ENCODE measurements around the gene HNMT.
"Not testable (repeated sequence)": the region's sequence is repeated elsewhere in the genome, so short reads cannot be mapped to it uniquely, and the experiment has no call there.

Gene HNMT

GRCh38 chr2:138016351-138017087 is 52.2 kb downstream of the HNMT start:
- DNase-seq = no peak

DNA sequence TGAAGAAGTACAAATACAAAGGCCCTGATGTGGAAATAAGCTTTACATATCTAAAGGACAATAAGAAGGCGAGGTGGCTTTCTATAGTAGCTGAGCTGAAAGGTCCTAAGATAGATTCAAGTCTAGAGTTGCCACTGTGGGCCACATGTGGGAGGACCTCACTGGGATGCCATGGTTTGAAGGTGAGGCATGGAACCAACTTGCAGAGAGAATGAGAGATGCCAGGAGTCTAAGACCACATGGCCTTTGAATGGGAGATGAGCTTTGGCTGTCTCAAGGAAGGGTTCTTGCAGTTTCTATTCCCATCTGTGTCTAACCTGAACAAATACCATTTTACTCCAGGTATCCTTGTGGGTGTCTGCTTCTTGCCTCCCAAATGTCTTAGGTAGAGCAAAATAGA is 53.6 kb downstream of the HNMT start:
- no peak for DNase-seq

GRCh38 chr2:138018866-138019688 is 54.8 kb downstream of the HNMT start:
- DNase-seq = no peak

DNA sequence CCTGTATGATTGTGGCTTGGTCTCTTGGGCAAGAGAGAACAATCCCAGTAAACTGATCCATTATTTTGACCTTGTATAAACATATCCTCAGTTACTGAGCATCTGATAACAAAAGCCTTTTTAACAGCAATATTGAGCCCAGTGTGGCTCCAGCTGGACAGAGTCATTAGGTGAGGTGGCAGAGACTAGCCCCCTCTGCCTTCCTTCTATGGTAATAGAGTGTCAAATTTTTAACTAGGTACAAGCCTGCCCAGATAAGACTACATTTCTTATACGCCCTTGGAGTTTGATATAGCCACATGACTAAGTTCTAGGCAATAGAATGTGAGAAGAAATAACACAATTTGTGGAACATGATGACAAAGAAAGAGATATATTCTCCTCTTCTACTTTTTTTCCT is 56.2 kb downstream of the HNMT start:
- no peak for DNase-seq

DNA sequence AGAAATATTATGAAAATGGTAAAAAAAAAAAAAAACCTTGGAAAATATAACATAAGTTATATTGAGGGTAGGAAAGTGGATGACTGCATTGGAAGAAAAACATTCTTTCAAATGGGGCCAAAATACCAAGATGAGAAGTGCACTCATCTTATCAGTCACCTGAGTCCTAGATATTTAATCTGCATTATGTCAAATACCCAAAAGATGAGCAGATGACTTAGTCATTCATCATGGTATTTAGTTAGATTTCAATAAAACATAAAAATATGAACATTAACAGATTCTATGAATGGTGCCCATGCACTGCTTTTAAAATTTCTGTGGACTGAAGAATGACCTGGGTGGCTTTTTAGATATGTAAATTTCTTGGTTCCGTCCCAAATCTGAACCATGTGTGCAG is 56.9 kb downstream of the HNMT start:
- no peak for DNase-seq

DNA sequence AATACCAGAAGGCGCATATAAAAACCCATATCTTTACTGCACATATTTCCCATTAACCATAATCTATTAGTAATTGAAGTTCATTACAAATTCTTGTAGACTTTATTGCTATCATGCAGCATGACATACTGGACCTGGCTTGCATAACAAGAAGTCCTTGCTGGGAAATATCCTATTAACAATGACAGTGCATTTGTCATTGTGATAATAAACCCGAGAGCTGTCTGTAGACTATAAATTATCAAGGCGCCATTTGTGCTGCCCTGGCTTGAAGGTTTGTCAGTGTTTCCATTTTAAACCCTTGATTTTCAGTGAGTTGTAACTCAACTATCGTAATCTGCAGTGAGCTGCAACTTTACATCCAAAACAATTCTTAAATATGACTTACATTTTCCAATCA is 59.0 kb downstream of the HNMT start:
- no peak for DNase-seq

DNA sequence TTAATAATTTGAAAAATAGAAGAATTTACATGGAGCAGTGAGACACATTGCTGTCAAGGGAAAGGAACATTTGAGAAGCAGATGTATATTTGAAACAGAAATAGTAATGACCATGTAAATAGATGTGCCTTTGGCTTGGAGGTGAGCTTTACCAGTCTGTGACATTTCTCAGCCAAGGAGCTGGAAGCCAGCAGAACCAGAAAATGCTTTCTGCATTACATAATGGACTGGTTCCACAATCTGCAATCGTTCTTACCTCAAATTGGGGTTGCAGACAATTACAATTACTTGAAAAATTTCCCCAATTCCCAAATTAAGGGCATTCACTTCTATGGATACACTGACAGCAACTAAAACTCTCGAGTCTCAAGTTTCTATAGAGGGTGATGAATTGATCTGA is 59.7 kb downstream of the HNMT start:
- no peak for DNase-seq

DNA sequence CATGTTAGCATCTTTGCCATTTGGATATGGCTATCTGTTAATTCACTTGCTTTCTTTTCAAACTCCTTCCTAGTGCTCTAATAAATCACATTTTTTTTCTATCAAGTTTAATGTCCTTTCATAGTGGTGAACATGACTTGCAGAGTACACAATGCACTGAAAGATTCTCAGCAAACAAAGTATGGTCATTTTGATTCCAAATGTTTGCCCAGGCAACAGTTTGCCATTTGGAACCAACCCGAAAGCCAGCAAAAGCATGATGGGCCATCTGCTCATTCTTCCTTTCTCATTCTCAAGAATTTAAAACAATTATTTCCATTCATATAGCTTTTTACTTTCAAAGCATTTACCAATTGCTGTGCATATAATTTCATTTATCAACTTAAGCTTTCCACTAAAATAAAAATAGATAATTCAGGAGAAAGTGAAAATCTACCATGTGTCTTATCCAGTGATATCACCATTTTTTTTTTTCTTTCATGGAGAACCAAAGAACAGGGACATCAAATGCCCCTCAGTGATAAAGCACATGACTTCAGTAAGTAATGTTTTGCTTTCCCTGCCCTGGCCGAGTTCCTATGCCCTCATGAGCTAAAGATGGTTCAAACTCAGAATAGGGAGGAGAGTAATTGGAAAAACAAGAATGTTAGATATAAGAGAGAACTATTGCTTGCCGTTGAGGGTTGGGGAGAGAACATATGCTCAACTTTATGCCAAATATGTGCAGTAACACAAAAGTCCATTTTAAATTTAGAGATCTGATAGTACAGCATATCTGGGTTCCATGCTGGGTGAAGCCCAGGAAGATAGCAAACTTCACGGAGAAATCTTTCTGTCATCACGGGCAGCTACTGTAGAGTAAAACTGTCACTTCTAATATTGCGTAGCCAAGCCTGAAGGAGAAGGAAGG is 62.1 kb downstream of the HNMT start:
- DNase-seq = no peak

DNA sequence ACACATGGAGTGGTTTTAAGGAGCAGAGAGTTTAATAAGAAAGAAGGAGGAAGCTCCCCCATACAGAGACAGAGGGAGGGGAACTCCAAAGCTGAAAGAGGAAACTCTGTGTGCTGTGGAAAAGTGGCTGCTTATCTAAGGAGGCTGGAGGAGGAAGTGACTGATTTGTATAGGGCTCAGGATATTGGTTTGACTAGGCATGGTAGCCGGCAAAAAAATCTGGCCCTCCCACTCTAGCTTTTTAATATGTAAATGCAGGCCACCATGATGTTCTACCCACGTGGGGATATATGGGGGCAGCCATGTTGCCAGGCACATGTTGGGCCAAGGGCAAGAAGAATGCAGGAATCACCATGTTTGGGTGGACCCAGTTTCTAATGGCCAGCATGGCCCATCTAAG is 64.3 kb downstream of the HNMT start:
- DNase-seq = peak; percentile 5

GRCh38 chr2:138029276-138029675 is 65.0 kb downstream of the HNMT start:
- no peak for DNase-seq

GRCh38 chr2:138030459-138030858 is 66.2 kb downstream of the HNMT start:
- no peak for DNase-seq

GRCh38 chr2:138032334-138032733 is 68.1 kb downstream of the HNMT start:
- no peak for DNase-seq

DNA sequence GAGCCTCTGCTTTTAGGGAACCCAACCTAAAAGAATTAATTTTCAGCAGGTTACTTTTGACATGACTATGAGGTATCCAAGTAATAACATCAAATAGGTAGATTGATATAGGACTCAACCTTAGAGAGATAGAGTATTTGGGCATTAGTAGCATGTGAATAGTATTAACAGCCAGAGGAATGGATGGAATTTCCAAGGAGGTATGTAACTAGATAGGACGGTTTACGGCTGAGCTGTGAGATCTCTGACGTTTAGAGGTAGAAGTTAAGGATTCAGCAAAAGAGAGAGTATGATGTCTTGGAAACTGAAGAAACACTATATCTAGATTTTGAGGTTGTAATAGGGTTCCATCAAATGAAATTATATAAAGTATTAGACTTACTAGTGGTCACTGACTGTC is 70.3 kb downstream of the HNMT start:
- DNase-seq = no peak

DNA sequence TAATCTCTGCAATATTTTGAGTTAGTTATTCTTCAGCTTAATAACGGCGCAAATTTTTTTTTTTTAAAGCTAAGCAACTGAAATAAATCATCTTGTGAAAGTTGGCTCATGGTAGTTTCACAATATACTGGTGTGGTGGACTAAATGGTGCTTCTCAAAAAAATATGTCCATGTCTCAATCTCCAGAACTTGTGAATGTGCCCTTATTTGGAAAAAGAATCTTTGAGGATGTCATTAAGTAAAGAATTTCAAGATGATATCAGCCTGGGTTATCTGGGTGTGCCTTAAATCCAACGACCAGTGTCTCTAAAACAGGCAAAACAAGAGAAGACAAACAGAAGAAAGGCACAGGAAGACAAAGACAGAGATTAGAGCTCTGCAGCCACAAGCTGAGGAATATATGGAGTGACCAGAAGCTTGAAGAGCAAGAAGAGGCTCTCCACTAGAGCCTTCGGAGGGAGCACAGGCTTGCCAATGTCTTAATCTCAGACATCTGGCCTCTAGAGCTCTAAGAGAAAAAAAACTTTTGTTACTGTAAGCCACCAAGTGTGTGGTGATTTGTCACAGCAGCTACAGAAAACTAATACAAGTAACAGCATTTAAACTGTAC is 71.4 kb downstream of the HNMT start:
- DNase-seq = no peak

GRCh38 chr2:138036522-138036921 is 72.2 kb downstream of the HNMT start:
- DNase-seq = no peak

DNA sequence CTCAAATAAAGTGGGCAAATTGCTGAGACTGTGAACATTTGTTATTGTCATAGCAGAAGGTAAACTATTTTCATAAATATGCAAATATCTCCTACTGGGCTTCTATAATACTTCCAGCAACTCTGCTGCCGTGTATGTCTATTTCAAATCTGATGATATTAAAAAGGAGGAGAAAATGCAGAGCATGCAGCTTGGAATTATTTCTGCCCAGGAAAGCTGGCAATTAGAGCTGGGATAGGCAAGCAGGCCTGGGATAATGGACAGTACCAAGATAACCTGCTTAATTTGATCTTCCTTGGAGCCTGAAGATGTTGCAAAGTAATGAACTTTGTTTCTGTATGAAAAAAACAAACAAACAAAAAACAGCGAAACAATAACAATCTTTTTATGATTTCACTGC is 72.8 kb downstream of the HNMT start:
- no peak for DNase-seq

GRCh38 chr2:138040616-138041015 is 76.3 kb downstream of the HNMT start:
- no peak for DNase-seq

DNA sequence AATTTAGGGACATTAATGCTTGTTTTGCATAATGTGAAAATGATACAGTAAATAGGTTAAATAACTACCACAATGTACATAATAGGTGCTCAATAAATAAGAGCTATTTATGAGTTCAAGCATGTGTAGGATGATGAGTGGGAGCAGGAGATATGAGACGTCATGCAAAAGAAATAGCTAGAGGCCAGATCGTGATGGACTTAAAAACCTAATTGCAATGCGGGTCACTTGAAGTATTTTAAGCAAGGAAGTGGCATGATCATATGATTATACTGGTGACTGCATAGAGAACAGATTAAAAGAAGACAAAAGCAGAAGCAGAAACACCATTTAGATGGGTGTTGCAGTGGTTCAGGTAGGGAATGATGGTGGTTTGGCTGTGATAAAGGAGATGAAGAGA is 78.0 kb downstream of the HNMT start:
- no peak for DNase-seq

DNA sequence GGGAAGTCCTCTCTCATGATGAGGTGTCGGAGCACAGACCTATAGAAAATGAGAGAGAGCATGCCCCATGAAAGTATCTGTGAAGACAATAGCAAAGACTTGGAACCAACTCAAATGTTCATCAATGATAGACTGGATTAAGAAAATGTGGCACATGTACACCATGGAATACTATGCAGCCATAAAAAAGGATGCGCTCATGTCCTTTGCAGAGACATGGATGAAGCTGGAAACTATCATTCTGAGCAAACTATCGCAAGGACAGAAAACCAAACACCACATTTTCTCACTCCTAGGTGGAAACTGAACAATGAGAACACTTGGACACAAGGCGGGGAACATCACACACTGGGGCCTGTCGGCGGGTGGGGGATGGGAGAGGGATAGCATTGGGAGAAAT is 79.3 kb downstream of the HNMT start:
- not testable (repeated sequence) for DNase-seq

- DNase-seq = no peak
These were observed 94.2 kb downstream of the HNMT start for GRCh38 chr2:138058427-138058826.

DNA sequence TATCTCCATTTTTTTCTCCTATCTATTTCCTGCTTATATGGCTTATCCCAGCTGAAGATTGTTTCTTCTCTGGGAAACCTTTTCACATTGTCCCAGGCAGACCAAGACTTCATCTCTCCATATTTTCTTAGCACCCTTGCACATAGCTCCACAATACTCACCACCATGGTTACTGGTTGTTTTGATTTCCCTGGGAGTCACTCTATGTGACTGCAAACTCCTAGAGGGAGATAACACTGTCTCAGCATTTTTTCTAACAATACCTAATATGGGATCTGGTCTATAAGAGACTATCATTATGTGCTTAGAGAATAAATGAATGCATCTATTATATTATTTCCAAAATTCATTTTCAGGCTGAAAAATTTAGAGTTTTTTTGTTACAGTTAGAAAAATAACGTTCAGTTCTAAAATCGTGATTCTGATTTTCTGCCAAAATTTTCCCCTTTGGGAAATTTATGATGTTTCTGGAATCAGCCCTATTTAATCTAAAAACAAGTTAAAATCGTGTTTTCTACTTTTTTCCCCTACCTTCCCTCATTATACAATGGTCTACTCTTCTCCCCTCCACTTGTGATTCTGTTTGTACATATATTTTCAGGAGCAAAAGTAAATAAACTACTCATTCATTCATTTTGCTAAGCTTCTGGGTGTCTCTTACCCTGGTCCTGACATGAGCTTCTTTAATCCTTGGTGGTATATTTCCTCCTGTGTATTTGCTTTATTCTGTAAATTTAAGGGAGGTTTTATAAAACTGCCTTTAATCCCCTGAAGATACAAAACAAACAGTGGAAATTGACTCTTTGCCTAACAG is 95.4 kb downstream of the HNMT start:
- DNase-seq = no peak

GRCh38 chr2:138060301-138060635 is 96.0 kb downstream of the HNMT start:
- DNase-seq = no peak

Measured in CD4-positive, alpha-beta T cell treated with Interleukin-21 for 1 hour (primary cell).